Activated T-helper 17 cell treated with anti-CD3 and anti-CD28 coated beads, Interleukin-2, amount 50 U/mL, for 72 hours (primary cell): ENCODE results near the gene IGF2BP2. TPM values are rescaled to one million over a fixed set of nuclear protein-coding genes. Genes with fewer than 3 reads are reported as not detected.

Experiments
- ATAC-seq: fragments of 150-1000 bp; cut with Tn5 transposase; replicated peaks from 2 replicates; pipeline ENCODE4 v1.10.0; 2021; ENCODE audit warnings: mild to moderate bottlenecking, moderate library complexity
- H3K27ac Mint-ChIP-seq: one replicate; pipeline ENCODE4 v1.8.0; 2022; ENCODE audit warnings: mixed read lengths
- H3K27me3 Mint-ChIP-seq: one replicate; pipeline ENCODE4 v1.8.0; 2022; ENCODE audit warnings: mixed read lengths
- H3K36me3 Mint-ChIP-seq: one replicate; pipeline ENCODE4 v1.8.0; 2022; ENCODE audit warnings: low read depth, mild to moderate bottlenecking, mixed read lengths
- H3K4me1 Mint-ChIP-seq: one replicate; pipeline ENCODE4 v1.8.0; 2022; ENCODE audit warnings: mixed read lengths
- H3K4me3 Mint-ChIP-seq: one replicate; pipeline ENCODE4 v1.8.0; 2022; ENCODE audit warnings: mild to moderate bottlenecking, mixed read lengths
- H3K9me3 Mint-ChIP-seq: one replicate; pipeline ENCODE4 v1.8.0; 2022; ENCODE audit warnings: mixed read lengths
- total RNA-seq, 2 donors: library from RNA; stranded (reverse); gene quantifications; one replicate each; pipeline ENCODE4 v1.2.3, GENCODE V29; 2022

Gene IGF2BP2
- total RNA-seq, 2 donors from 2014 or later = 0.28 to 0.82 TPM

DNA sequence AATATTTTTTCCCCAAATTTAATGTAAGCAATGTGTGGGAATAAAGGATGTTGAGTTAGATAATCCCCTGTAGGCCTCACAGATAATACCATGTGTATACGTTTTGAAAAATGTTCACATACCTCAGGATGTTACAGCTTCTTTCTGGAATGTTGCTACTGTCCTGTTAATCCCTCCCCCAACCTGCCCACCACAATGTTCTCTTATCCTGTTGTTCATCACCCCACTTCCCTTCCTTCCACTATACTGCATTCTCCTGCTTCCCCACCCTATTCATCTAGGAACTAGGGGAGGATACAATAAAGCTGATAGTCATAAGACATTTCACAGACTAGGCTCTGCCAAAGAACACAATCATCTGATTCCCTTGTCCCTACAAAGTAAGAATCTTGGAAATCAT lies 92.1 kb downstream of the IGF2BP2 start:
- Mint-ChIP-seq H3K4me3 (no peak overlapping the region), H3K9me3 (no peaks in the 10 kb centered on the region), H3K4me1 (no peaks in the 10 kb centered on the region), H3K27me3 (peaks cover 7% of the 10 kb centered on the region), H3K27ac (no peak overlapping the region), H3K36me3 (no peaks in the 10 kb centered on the region)
- no peak for ATAC-seq

DNA sequence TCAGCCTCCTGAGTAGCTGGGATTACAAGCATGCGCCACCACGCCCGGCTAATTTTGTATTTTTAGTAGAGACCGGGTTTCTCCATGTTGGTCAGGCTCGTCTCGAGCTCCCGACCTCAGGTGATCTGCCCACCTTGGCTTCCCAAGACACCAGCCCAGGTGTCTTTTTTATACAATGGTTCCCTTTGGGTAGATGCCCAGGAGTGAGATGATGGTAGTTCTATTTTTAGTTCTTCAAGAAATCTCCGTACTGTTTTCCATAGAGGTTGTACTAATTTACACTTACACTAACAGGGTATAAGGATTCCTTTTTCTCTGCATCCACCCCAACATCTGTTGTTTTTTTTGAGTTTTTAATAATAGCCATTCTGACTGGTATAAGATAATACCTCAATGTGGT lies 94.3 kb downstream of the IGF2BP2 start:
- Mint-ChIP-seq H3K9me3 (no peaks in the 10 kb centered on the region), H3K4me3 (no peak overlapping the region), H3K27me3 (peaks cover 7% of the 10 kb centered on the region), H3K36me3 (no peaks in the 10 kb centered on the region), H3K27ac (no peak overlapping the region), H3K4me1 (no peaks in the 10 kb centered on the region)
- no peak for ATAC-seq

DNA sequence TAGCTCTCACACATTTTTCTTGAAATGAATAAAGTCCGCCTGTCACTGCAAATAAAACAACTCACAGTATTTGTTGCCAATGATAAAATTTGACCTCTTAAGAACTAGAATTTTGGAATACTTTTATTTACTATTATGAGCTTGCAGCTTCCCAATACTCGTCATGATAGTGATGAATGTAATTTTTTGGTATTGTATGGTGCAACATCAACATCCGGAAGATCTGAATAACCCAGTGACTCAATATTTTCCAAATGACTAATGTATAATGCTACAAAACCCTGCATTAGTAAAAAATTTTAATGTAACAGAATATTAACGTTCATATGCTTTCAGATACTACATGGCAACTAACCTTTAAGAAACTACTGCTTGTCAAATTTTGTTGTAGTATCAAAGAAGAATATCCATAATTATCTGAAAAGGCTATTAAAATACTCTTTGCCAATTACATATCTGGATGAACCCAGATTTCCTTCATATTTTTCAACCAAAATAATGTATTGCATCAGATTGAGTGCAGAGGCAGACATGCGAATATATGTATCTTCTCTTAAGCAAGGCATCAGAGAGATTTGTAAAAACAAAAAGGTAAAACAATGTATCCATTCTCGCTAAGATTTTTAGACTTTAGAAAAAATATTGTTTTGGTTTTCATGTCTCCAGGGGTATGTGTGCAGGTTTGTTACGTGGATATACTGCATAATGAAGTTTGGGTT lies 95.3 kb downstream of the IGF2BP2 start:
- no peak for ATAC-seq
- Mint-ChIP-seq H3K36me3 (no peaks in the 10 kb centered on the region), H3K27me3 (peaks cover 11% of the 10 kb centered on the region), H3K9me3 (no peaks in the 10 kb centered on the region), H3K4me1 (no peaks in the 10 kb centered on the region), H3K4me3 (no peak overlapping the region), H3K27ac (no peak overlapping the region)

DNA sequence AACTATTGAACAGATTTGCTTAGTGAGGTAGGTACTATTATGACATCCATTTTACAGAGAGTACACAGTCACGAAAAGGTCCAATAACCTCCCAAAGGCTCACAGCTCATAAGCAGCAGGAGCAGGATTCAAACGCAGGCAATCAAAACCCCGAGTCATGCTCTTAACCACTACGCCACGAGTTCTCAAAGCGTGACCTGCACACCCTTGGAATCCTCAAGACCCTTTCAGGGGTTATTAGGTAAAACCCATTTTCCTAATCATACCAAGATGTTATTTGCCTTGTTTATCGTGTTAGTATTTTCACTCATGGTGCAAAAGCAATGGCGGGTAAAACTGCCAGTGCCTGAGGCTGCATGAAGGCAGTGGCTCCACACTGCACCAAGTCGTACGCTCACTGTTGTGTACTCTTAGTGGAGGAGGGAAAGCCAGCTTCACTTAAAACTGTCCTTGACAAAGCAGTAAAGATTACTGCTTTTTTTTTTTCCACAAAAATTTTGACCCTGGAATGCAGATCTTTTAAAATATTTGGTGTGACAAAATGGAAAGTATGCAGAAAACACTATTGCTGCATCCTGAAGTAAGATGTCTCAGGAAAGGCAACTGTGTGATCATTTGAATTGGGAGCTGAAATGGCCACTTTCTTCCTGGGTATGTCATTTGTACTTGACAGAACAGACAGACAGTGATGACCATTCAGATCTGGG lies 96.1 kb downstream of the IGF2BP2 start:
- Mint-ChIP-seq H3K4me3 (no peak overlapping the region), H3K27me3 (peaks cover 14% of the 10 kb centered on the region), H3K9me3 (no peaks in the 10 kb centered on the region), H3K36me3 (no peaks in the 10 kb centered on the region), H3K4me1 (no peaks in the 10 kb centered on the region), H3K27ac (no peak overlapping the region)
- ATAC-seq = no peak

DNA sequence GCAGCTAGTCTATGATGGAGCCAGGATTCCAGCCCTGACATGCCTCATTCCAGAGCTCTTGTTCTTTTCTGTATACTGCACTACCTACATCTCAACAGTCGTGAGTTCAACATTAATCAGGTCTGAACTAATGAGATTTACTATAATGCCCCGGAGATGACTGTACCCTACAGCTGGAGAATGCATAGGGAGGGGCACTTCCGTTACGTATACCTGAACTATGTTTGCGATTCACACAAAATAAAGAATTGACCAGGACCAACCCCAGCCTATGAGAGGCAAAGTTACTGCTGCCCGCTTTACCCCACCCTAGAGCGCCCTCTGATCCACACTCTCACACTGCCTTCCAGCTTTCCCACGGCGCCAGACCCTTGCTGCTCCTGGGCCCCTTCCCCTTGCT lies 97.0 kb downstream of the IGF2BP2 start:
- peaks cover 20% of the 10 kb centered on the region for H3K27me3 Mint-ChIP-seq
- ATAC-seq = no peak
- H3K4me3 Mint-ChIP-seq = no peak overlapping the region
- H3K4me1 Mint-ChIP-seq = no peaks in the 10 kb centered on the region
- no peaks in the 10 kb centered on the region for H3K9me3 Mint-ChIP-seq
- H3K36me3 Mint-ChIP-seq = no peaks in the 10 kb centered on the region
- H3K27ac Mint-ChIP-seq = no peak overlapping the region

DNA sequence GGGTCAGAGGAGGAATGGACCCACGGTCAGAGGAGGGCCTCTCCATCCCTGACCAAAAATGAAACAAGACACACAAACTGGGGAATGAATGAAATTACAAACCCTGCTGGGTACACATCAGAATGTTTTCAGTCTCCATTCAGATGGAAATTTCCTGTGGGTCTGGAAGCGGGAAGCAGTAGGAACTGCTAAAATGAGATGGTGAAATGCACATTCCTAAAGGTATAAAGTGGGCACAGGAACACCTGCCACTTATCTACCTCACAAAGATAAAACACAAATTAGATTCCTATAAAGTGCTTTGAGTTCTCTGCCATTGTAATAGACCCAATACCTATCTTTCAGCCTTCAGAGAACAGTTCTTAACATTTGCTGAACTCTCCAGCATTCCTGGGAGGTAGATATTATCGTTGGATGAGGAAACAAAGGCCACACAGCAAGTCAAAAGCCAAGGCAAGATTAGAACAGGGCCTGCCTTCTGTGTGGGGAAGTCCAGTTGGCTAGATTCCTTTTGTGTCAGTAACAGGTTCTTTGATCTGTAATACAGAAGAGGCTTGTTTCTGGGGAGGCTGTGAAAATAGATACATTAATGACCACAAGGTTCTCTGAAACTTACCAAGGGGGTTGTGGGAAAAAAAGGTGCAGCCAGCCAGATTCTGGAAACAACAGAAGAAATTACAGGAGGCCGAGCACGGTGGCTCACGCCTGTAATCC lies 98.4 kb downstream of the IGF2BP2 start:
- H3K27me3 Mint-ChIP-seq = peaks cover 26% of the 10 kb centered on the region
- H3K9me3 Mint-ChIP-seq = no peaks in the 10 kb centered on the region
- no peaks in the 10 kb centered on the region for H3K4me1 Mint-ChIP-seq
- ATAC-seq = no peak
- no peaks in the 10 kb centered on the region for H3K36me3 Mint-ChIP-seq
- H3K4me3 Mint-ChIP-seq = no peak overlapping the region
- H3K27ac Mint-ChIP-seq = no peak overlapping the region

DNA sequence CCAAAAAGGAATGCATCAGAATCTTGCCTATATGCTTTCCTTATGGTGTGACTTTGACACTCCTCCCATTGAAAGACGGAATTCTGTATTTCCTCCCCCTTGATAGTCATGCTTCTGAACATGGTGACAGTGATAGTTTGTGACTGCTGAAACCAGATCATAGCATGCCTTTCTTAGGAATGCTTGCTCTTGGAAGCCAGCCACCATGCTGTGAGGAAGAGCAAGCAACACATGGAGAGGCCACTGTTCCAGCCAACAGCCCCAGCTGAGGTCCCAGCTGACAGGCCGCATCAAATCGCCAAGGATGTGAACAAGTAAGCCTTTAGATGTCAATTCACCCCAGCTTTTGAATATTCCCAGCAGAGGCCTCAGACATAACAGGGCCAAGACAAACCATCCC lies 100.1 kb downstream of the IGF2BP2 start:
- ATAC-seq = no peak
- Mint-ChIP-seq H3K4me1 (no peaks in the 10 kb centered on the region), H3K4me3 (no peak overlapping the region), H3K27ac (no peak overlapping the region), H3K36me3 (no peaks in the 10 kb centered on the region), H3K27me3 (peaks cover 25% of the 10 kb centered on the region), H3K9me3 (no peaks in the 10 kb centered on the region)

DNA sequence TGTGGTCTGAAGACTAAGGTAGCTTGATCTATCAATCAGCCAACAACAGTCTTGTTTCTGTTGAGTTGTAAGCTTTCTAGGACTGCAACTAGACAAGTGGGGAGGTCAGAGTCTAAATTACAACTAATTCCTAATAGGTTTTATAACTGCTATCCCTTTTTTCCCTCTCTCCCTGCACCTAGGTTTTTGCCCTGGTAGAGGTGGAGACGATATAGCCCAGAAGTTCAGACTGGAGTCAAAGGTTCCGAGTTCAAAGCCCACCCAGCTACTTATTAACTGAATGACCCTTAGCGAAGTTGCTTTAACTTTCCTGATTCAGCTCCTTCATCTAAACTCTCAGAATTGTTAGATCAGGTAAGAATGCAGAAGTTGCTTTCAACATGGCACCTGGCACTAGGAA lies 100.6 kb downstream of the IGF2BP2 start:
- no peak for ATAC-seq
- H3K36me3 Mint-ChIP-seq = no peaks in the 10 kb centered on the region

DNA sequence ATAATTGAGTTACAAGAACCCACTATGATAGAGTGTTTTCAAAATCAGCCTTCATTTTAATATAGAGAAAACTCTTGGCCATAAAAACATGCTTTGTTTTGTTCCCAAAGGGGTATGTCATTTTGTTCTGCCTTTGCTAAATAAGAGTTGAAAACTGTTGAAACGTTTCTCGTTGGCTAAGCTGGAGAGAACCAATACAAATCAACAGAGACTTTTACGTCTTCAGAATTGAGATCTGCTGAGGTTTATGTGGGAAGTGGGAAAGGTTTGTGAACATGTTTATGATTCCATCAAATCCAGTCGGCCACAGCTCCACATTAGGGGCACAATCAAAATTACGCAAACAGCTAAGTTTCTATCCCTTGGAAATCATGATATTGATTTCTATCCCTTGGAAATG lies 102.0 kb downstream of the IGF2BP2 start:
- H3K9me3 Mint-ChIP-seq = no peaks in the 10 kb centered on the region
- no peaks in the 10 kb centered on the region for H3K36me3 Mint-ChIP-seq
- peaks cover 35% of the 10 kb centered on the region for H3K27me3 Mint-ChIP-seq
- no peak overlapping the region for H3K4me3 Mint-ChIP-seq
- no peaks in the 10 kb centered on the region for H3K4me1 Mint-ChIP-seq
- no peak overlapping the region for H3K27ac Mint-ChIP-seq
- ATAC-seq = no peak

More for the DNA sequence above, 100.6 kb downstream of the IGF2BP2 start:
- Mint-ChIP-seq H3K27me3 (peaks cover 29% of the 10 kb centered on the region), H3K27ac (no peak overlapping the region), H3K4me3 (no peak overlapping the region), H3K4me1 (no peaks in the 10 kb centered on the region), H3K9me3 (no peaks in the 10 kb centered on the region)

DNA sequence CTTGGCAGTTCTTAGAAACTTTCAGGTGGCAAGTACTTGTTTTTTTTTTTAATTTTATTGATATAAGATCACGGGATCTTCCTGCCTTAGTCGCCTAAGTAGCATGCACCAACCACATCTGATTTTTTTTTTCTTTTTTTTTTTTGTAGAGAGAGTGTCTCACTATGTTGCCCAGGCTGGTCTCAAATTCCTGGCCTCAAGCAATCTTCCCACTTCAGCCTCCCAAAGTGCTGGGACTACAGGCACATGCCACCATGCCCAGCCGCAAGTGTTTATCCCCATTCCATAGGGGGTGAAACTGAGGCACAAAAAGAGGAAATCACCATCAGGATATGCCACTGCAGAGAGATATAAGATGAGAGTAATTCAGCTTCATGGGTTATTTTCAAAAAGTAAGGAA lies 102.9 kb downstream of the IGF2BP2 start:
- H3K4me3 Mint-ChIP-seq = no peak overlapping the region
- no peaks in the 10 kb centered on the region for H3K4me1 Mint-ChIP-seq
- H3K36me3 Mint-ChIP-seq = no peaks in the 10 kb centered on the region
- no peak overlapping the region for H3K27ac Mint-ChIP-seq
- no peak for ATAC-seq
- peaks cover 35% of the 10 kb centered on the region for H3K27me3 Mint-ChIP-seq
- H3K9me3 Mint-ChIP-seq = no peaks in the 10 kb centered on the region

DNA sequence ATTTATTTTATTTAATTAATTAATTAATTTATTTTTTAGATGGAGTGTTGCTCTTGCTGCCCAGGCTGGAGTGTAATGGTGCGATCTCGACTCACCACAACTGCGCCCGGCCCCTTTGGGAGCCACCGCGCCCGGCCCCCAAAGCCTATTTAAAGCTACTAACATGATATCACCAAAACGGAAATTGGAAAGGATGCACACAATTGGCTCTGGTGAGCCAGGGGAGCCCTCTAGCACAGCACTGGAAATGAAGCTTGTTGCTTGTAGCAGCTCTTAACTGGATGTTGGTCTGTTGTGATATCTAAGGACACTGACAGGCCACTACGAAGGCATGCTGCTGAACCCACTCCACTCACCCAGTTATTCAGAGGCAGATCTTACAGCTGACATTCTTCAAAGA lies 104.5 kb downstream of the IGF2BP2 start:
- H3K36me3 Mint-ChIP-seq = no peaks in the 10 kb centered on the region

DNA sequence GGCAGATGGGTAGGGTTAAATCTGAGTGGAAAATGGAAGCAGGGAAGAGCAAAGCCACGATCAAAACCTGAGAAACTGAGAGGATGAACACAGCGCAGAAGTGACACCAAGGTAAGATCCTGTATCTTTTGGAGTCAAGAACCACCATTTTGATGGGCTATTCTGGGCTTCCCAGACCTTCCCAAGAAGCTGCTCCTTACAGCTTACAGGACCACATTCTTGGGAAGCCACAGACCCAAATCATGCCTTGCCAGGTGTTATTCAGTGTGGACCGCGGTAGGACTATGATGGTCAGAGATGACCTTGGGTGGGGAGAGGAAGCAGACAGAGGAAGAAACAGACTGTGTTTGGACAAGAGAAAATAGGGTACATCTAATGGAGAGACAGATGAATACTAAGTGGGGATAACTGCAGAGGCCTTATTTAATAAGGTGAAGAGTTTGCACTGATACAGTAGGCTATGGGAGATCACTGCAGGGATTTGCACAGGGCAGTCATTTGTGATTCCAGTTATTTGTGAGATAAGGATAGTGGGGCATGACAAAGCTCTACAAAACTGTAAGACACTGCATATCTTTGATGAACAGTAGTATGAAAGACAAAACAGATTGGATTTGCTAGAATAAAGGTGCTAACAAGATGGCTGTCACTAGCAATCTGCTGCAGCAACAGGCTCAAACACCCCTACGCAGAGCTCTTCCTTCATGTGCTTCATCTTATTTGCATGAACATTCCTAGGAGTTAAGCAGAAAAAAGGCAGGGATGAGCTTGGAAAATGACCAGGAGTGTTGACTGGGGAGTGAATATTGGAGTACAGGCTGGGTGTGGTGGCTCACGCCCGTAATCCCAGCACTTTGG lies 105.9 kb downstream of the IGF2BP2 start:
- no peaks in the 10 kb centered on the region for H3K4me1 Mint-ChIP-seq
- no peak overlapping the region for H3K27ac Mint-ChIP-seq
- ATAC-seq = no peak

More for the DNA sequence above, 104.5 kb downstream of the IGF2BP2 start:
- Mint-ChIP-seq H3K4me3 (no peak overlapping the region), H3K4me1 (no peaks in the 10 kb centered on the region), H3K27ac (no peak overlapping the region), H3K9me3 (no peaks in the 10 kb centered on the region), H3K27me3 (peaks cover 36% of the 10 kb centered on the region)
- ATAC-seq = no peak

DNA sequence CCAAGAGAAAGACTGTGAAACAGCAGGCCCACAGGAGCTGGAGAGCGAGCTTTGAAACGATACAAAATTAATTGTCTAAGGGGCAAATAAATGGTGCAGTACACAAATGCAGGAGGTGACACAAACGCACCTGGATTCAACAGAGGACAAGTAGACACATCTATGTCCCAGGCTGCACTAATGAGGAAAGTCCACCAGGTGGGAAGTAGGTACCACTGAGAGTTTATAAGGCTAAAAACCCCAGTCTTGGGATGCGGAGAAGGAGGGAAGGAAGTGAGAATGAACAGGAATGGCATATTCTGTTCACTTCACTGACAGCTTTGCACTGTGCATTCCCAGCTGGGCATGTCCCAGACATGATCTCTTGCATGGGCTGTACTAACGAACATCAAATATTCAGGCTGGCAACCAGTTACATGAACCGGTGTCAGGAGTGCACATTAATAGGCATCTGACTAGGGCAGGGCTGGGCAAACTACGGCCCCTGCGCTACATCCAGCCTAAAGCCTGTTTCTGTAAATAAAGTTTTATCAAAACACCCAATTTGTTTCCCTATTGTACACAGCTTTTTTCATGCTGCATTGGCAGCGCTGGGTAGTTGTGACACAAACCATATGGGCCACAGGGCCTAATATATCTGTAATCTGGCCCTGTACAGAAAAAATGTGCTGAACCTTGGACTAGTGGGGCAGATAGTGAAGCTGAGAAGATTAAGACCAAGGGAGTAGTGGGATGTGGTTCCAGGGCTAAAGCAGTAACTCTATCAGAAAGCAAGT lies 107.0 kb downstream of the IGF2BP2 start:
- Mint-ChIP-seq H3K27ac (no peak overlapping the region), H3K4me1 (no peaks in the 10 kb centered on the region), H3K27me3 (peaks cover 30% of the 10 kb centered on the region), H3K4me3 (no peak overlapping the region), H3K9me3 (no peaks in the 10 kb centered on the region), H3K36me3 (no peaks in the 10 kb centered on the region)
- no peak for ATAC-seq

More for the DNA sequence above, 105.9 kb downstream of the IGF2BP2 start:
- no peak overlapping the region for H3K4me3 Mint-ChIP-seq
- peaks cover 39% of the 10 kb centered on the region for H3K27me3 Mint-ChIP-seq
- H3K36me3 Mint-ChIP-seq = no peaks in the 10 kb centered on the region
- H3K9me3 Mint-ChIP-seq = no peaks in the 10 kb centered on the region

DNA sequence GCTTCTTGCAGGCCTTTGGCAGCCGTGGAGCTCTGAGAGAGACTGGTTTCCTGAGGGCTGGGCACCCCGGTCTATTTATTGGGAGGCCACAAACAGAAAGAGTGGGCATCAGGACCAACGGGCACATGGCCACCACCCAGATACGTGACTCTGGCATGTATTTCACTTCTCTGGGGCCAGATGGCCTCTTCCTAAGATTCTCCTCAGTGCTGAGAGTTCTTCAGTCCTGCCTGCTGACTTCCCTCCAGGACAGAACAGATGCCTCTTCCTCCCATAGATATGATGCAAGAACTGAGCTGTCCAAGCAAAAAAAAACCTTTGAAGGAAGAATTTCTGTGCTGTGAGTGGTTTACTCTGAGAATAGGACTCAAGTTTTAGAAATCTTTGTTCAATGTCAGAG lies 107.7 kb downstream of the IGF2BP2 start:
- H3K36me3 Mint-ChIP-seq = no peaks in the 10 kb centered on the region
- no peak overlapping the region for H3K4me3 Mint-ChIP-seq
- H3K9me3 Mint-ChIP-seq = no peaks in the 10 kb centered on the region
- no peak for ATAC-seq
- no peaks in the 10 kb centered on the region for H3K4me1 Mint-ChIP-seq
- H3K27me3 Mint-ChIP-seq = peaks cover 26% of the 10 kb centered on the region
- no peak overlapping the region for H3K27ac Mint-ChIP-seq
